GM10266 (cell line): ENCODE data around the gene MPRIP.
"Not testable (repeated sequence)": the region's sequence is repeated elsewhere in the genome, so short reads cannot be mapped to it uniquely, and the experiment has no call there.

Source experiments
- DNase-seq: peaks from one replicate; pipeline ENCODE4 v3.0.0; 2012; ENCODE audit errors: extremely low spot score
- CTCF ChIP-seq: IDR thresholded peaks from 2 replicates; pipeline ENCODE4 v1.5.1; 2012; ENCODE audit warnings: mild to moderate bottlenecking, low read depth; ENCODE audit not compliant: control insufficient read depth, insufficient read depth; ENCODE audit errors: missing control alignments

The MPRIP gene

GRCh38 chr17:17134051-17134956, 92.0 kb downstream of the MPRIP start:
- TF ChIP-seq CTCF, result no peak
- no peak for DNase-seq

- DNase-seq, result no peak
- TF ChIP-seq CTCF, result no peak
Measured at GRCh38 chr17:17134957-17135333, 92.7 kb downstream of the MPRIP start.

- DNase-seq, result not testable (repeated sequence)
Measured at GRCh38 chr17:17136221-17136620, 94.0 kb downstream of the MPRIP start.

GRCh38 chr17:17137731-17138585, 95.7 kb downstream of the MPRIP start:
- no peak for TF ChIP-seq CTCF
- DNase-seq, result no peak

GRCh38 chr17:17139972-17140589, 97.8 kb downstream of the MPRIP start:
- no peak for DNase-seq

GRCh38 chr17:17140590-17140980, 98.3 kb downstream of the MPRIP start:
- TF ChIP-seq CTCF, result no peak
- DNase-seq, result no peak

More at GRCh38 chr17:17139972-17140589, 97.8 kb downstream of the MPRIP start:
- no peak for TF ChIP-seq CTCF

- no peak for DNase-seq
- TF ChIP-seq CTCF, result no peak
Measured at GRCh38 chr17:17141279-17141678, 99.0 kb downstream of the MPRIP start.
